Body of pancreas (tissue), 4 donors: ENCODE results near the gene SERF2. TPM values are rescaled to one million over a fixed set of nuclear protein-coding genes. Genes with fewer than 3 reads are reported as not detected.

Experiments used
- ATAC-seq: fragments of 150-250 bp; one replicate; pipeline ENCODE4 v1.9.1; 2016
- DNase-seq, 4 donors: peaks; one replicate each; pipeline ENCODE4 v3.0.0-alpha.2; 2019
- H3K27ac ChIP-seq, 4 donors: fragments of 200-600 bp; sonication (generic); 1 replicate in 3 of 4; 2 replicates in 1 of 4; pipeline versions ENCODE4 v1.5.1 to v1.6.1; 2016 to 2019; ENCODE audit warnings: mild to moderate bottlenecking in 1 of 4, mixed read lengths in 1 of 4, moderate library complexity in 1 of 4
- H3K27me3 ChIP-seq, 2 donors: fragments of 200-600 bp; sonication (generic); one replicate each; pipeline ENCODE4 v1.6.0; 2016; ENCODE audit warnings: mild to moderate bottlenecking in 1 of 2
- H3K36me3 ChIP-seq, 2 donors: fragments of 200-600 bp; sonication (generic); replicated peaks in 1 of 2; 2 replicates each; pipeline ENCODE4 v1.5.1; 2016; ENCODE audit warnings: low read depth in 2 of 2; ENCODE audit not compliant: insufficient read depth in 1 of 2
- H3K4me1 ChIP-seq: fragments of 200-600 bp; sonication (generic); one replicate; pipeline ENCODE4 v1.6.0; 2016
- H3K4me3 ChIP-seq, 2 donors: fragments of 200-600 bp; sonication (generic); 1 replicate in 1 of 2; 2 replicates in 1 of 2; pipeline ENCODE4 v1.5.1; 2016 to 2019
- H3K9me3 ChIP-seq, 3 donors: fragments of 200-600 bp; sonication (generic); 1 replicate in 2 of 3; 2 replicates in 1 of 3; pipeline ENCODE4 v1.5.1; 2016
- POLR2A ChIP-seq, 3 donors: fragments of 450-650 bp; IDR thresholded peaks; one replicate each; pipeline ENCODE4 v1.6.1; 2016; ENCODE audit warnings: antibody characterized with exemption in 3 of 3, mild to moderate bottlenecking in 2 of 3
- WGBS, 2 donors: methylation state at CpG; one replicate each; pipeline ENCODE4 v1.1.5; 2017; 5-methylcytosine and 5-hydroxymethylcytosine counted together
- intact Hi-C: fragments of 100-400 bp; cut with DNase I; formaldehyde crosslinking; loops from one replicate; pipeline ENCODE4 v1.15.1; 2023
- total RNA-seq, 2 donors: library from RNA; depleted of rRNA; stranded (reverse); fragments of >200 nt; gene quantifications; one replicate each; pipeline ENCODE4 v1.1.0, GENCODE V29; 2016
- TF ChIP-seq, protein P1 (sequence below), 7 experiments: fragments of 450-650 bp in 4 of 7; fragments of 200-600 bp in 3 of 7; sonication (generic) in 3 of 7; IDR thresholded peaks; one replicate each; pipeline ENCODE4 v1.5.1; 2016 to 2019; ENCODE audit warnings: antibody characterized with exemption in 7 of 7

Gene SERF2
- total RNA-seq, 2 donors from 2014 or later, result 190 to 818 TPM

- Histone ChIP-seq H3K9me3 (no peaks in the 10 kb centered on the region), H3K4me1 (peaks cover 61% of the 10 kb centered on the region), H3K4me3 (no peak overlapping the region), H3K36me3 (peaks cover 0 to 7% of the 10 kb centered on the region in 2 donors), H3K27ac (no peak overlapping the region), H3K27me3 (no peaks in the 10 kb centered on the region)
- TF ChIP-seq POLR2A (IDR thresholded peaks at IDR 0.05), result no peak
- TF ChIP-seq, protein P1, sequence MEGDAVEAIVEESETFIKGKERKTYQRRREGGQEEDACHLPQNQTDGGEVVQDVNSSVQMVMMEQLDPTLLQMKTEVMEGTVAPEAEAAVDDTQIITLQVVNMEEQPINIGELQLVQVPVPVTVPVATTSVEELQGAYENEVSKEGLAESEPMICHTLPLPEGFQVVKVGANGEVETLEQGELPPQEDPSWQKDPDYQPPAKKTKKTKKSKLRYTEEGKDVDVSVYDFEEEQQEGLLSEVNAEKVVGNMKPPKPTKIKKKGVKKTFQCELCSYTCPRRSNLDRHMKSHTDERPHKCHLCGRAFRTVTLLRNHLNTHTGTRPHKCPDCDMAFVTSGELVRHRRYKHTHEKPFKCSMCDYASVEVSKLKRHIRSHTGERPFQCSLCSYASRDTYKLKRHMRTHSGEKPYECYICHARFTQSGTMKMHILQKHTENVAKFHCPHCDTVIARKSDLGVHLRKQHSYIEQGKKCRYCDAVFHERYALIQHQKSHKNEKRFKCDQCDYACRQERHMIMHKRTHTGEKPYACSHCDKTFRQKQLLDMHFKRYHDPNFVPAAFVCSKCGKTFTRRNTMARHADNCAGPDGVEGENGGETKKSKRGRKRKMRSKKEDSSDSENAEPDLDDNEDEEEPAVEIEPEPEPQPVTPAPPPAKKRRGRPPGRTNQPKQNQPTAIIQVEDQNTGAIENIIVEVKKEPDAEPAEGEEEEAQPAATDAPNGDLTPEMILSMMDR (IDR thresholded peaks at IDR 0.05), result no peak
- intact Hi-C loops, result no loop called here
- DNase-seq (no peak), ATAC-seq (no peak)
- 34 to 47% methylated on average over 6 of the region's 6 CpGs for WGBS, 2 donors
These were observed 40.2 kb upstream of the SERF2 start for GRCh38 chr15:43751885-43752284.

GRCh38 chr15:43762824-43763223 lies 29.3 kb upstream of the SERF2 start:
- 75 to 83% methylated on average over 6 of the region's 6 CpGs for WGBS, 2 donors
- intact Hi-C loops, result no loop called here
- no peaks in the 10 kb centered on the region for H3K27me3 ChIP-seq
- peaks cover 11% of the 10 kb centered on the region for H3K4me1 ChIP-seq
- DNase-seq (no peak), ATAC-seq (no peak)
- H3K36me3 ChIP-seq, result peaks cover 21 to 42% of the 10 kb centered on the region in 2 donors
- no peak overlapping the region for H3K4me3 ChIP-seq
- TF ChIP-seq, protein P1 (IDR thresholded peaks at IDR 0.05), result no peak
- TF ChIP-seq POLR2A (IDR thresholded peaks at IDR 0.05), result no peak
- H3K27ac ChIP-seq, result no peak overlapping the region
- no peaks in the 10 kb centered on the region for H3K9me3 ChIP-seq

- H3K27me3 ChIP-seq, result no peaks in the 10 kb centered on the region
- H3K9me3 ChIP-seq, result no peaks in the 10 kb centered on the region
- peaks cover 11% of the 10 kb centered on the region for H3K4me1 ChIP-seq
- H3K27ac ChIP-seq, result no peak overlapping the region
- TF ChIP-seq POLR2A (IDR thresholded peaks at IDR 0.05), result no peak
- TF ChIP-seq, protein P1 (IDR thresholded peaks at IDR 0.05), result no peak
- no peak for DNase-seq
- WGBS, 2 donors, result 46 to 57% methylated on average over 2 of the region's 2 CpGs
- H3K4me3 ChIP-seq, result no peak overlapping the region
- peaks cover 21 to 42% of the 10 kb centered on the region in 2 donors for H3K36me3 ChIP-seq
- intact Hi-C loops, result no loop called here
- no peak for ATAC-seq
These were observed 28.2 kb upstream of the SERF2 start for GRCh38 chr15:43763819-43764446.

- intact Hi-C loops, result no loop called here
- ATAC-seq (peak; percentile 67), DNase-seq (peak; percentile 55 to 72 (median 59))
- Histone ChIP-seq H3K9me3 (no peaks in the 10 kb centered on the region), H3K4me3 (no peak overlapping the region), H3K36me3 (peaks cover 16 to 54% of the 10 kb centered on the region in 2 donors), H3K27ac (no peak overlapping the region), H3K4me1 (no peaks in the 10 kb centered on the region), H3K27me3 (no peaks in the 10 kb centered on the region)
- TF ChIP-seq, protein P1 (IDR thresholded peaks at IDR 0.05), result peak; percentile 47 to 71 (median 64)
- no peak for TF ChIP-seq POLR2A (IDR thresholded peaks at IDR 0.05)
- 60 to 69% methylated on average over 5 of the region's 5 CpGs for WGBS, 2 donors
These were observed 22.4 kb upstream of the SERF2 start for GRCh38 chr15:43769584-43770228.
